Measurements from ENCODE around the gene GRHL1. TPM values are rescaled to one million over a fixed set of nuclear protein-coding genes. Genes with fewer than 3 reads are reported as not detected.

Gene GRHL1
- total RNA-seq, result 1 to 10 TPM; 1.0 to 3.0 (median 1.6) TPM
- under 1 TPM; 0.20 to 0.64 (median 0.53) TPM for polyA plus RNA-seq
- long read RNA-seq, donor 1, result 0 reads
- long read RNA-seq, donor 2, result 0 reads

DNA sequence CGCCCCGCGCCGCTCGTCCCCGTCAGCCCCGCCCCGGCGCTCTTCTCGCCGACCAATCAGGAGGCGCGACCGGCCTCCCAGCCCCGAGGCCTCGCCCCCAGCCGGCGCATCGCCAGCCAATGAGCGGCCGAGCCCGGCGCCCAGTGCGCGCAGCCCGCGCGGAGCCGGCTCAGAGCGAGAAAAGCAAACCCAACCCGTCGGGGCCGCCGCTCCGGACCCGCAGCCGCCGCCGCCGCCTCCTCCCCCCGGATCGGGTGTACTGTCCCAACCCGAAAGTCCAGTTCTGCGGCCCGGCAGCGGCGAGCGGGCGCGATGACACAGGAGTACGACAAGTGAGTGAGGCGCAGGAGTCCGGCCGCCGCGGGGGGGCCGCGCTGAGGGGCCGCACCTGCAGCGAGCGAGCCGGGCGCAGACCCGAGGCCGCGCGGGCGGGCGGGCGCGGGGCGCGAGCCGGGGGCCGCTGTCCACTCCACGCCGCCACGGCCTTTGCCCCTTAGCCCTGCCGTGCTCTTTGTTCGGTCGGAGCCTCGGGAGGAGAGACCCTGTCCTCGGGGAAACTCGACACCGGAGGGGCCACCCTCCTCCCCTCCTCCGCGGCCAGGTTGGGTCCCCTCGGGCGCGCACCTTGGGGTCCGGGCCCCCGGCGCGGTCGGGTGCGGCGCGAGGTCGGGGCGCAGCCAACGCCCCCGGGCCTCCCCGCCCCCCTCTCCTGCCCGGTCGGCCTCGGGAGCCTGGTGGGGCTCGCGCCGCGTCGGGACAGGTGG is at the start of gene GRHL1:
TSS of gene GRHL1 (plus strand) at position 172 of the 764 bp plus-strand sequence. CDS start at position 313, 141 bp downstream.
- peak within 1 kb of the TSS; percentile 58 to 92 (median 75) for H3K4me3 ChIP-seq
- H3K9me3 ChIP-seq, result no peaks in the 10 kb centered on the region
- peak; percentile 28 to 73 (median 70) for TF ChIP-seq POLR2AphosphoS5 (IDR thresholded peaks at IDR 0.05)
- no peak for TF ChIP-seq POLR2A (IDR thresholded peaks at IDR 0.05)
- no peak for TF ChIP-seq CTCF (IDR thresholded peaks at IDR 0.05 in 8 of 11, conservative IDR thresholded peaks at IDR 0.05 in 3 of 11)
- peaks cover 4 to 27% (median 19%) of the 10 kb centered on the region in 6 donors for H3K4me1 ChIP-seq
- intact Hi-C loops (cut with DNase I; ENCODE audit: low total_unique reads), result loop anchor here (10.0 kb wide), 1 partner anchor 137 kb away; no protein-coding TSS in a partner anchor
- 0 to 1% (median 0%) methylated on average over 2 to 111 of the region's 111 CpGs for WGBS, 5 donors
- no peaks in the 10 kb centered on the region for H3K36me3 ChIP-seq
- peak; percentile 98 for DNase-seq
- H3K27me3 ChIP-seq (replicated peaks in 1 of 7), result peaks cover 0 to 55% (median 10%) of the 10 kb centered on the region in 7 donors
- peak within 1 kb of the TSS; percentile 33 to 88 (median 78) for H3K27ac ChIP-seq

- Histone ChIP-seq H3K27ac (no peak overlapping the region), H3K9me3 (no peaks in the 10 kb centered on the region), H3K4me1 (no peaks in the 10 kb centered on the region), H3K27me3 (replicated peaks in 1 of 7) (no peaks in the 10 kb centered on the region), H3K4me3 (no peak overlapping the region), H3K36me3 (peaks cover 0 to 43% (median 1%) of the 10 kb centered on the region in 6 donors)
- no peak for DNase-seq
- 75 to 93% (median 87%) methylated on average over 1 of the region's 1 CpG for WGBS, 5 donors
- intact Hi-C loops (cut with DNase I; ENCODE audit: low total_unique reads), result no loop called here
- TF ChIP-seq POLR2AphosphoS5 (IDR thresholded peaks at IDR 0.05), result no peak
- TF ChIP-seq CTCF (IDR thresholded peaks at IDR 0.05 in 8 of 11, conservative IDR thresholded peaks at IDR 0.05 in 3 of 11), result no peak
- no peak for TF ChIP-seq POLR2A (IDR thresholded peaks at IDR 0.05)
These were observed 46.1 kb upstream of the GRHL1 start for GRCh38 chr2:9905413-9905812.

- TF ChIP-seq POLR2AphosphoS5 (IDR thresholded peaks at IDR 0.05) (no peak), CTCF (IDR thresholded peaks at IDR 0.05 in 8 of 11, conservative IDR thresholded peaks at IDR 0.05 in 3 of 11) (no peak), POLR2A (IDR thresholded peaks at IDR 0.05) (no peak)
- Histone ChIP-seq H3K27ac (no peak overlapping the region), H3K9me3 (no peaks in the 10 kb centered on the region), H3K27me3 (replicated peaks in 1 of 7) (no peaks in the 10 kb centered on the region), H3K36me3 (peaks cover 0 to 62% (median 3%) of the 10 kb centered on the region in 6 donors), H3K4me3 (no peak overlapping the region), H3K4me1 (no peaks in the 10 kb centered on the region)
- WGBS, 5 donors, result 91 to 96% (median 95%) methylated on average over 7 of the region's 7 CpGs
- DNase-seq, result no peak
- intact Hi-C loops (cut with DNase I; ENCODE audit: low total_unique reads), result no loop called here
These were observed 44.1 kb upstream of the GRHL1 start for GRCh38 chr2:9907402-9907801.

DNA sequence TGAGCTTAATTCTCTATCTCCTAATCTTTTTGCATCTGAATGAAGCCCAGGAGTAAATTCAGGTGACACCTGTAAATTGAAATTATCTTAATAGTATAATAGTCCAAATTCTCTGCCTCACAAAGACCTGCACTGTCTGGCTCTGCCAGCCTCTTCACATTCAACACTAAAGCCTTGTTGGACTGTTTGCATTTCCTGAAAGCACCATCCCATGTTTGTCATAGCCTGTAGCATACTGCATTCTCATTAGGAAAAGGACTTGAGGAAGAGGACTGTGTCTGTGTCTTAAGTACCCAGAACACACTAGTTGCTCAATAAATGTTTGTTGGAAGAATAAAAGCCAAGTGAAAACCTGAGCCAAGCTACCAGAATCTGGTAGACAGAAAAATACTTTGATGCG is 42.9 kb upstream of the GRHL1 start:
- intact Hi-C loops (cut with DNase I; ENCODE audit: low total_unique reads), result no loop called here
- H3K4me3 ChIP-seq, result no peak overlapping the region
- WGBS, 5 donors, result 96 to 100% (median 98%) methylated on average over 1 of the region's 1 CpG

More for the DNA sequence above, 42.9 kb upstream of the GRHL1 start:
- no peaks in the 10 kb centered on the region for H3K9me3 ChIP-seq
- H3K36me3 ChIP-seq, result peaks cover 0 to 75% (median 6%) of the 10 kb centered on the region in 6 donors
- no peak overlapping the region for H3K27ac ChIP-seq
- TF ChIP-seq POLR2A (IDR thresholded peaks at IDR 0.05) (no peak), CTCF (IDR thresholded peaks at IDR 0.05 in 8 of 11, conservative IDR thresholded peaks at IDR 0.05 in 3 of 11) (no peak), POLR2AphosphoS5 (IDR thresholded peaks at IDR 0.05) (no peak)
- no peak for DNase-seq
- H3K4me1 ChIP-seq, result no peaks in the 10 kb centered on the region
- H3K27me3 ChIP-seq (replicated peaks in 1 of 7), result no peaks in the 10 kb centered on the region
